ENCODE results near the gene RAB3C. TPM values are rescaled to one million over a fixed set of nuclear protein-coding genes. Genes with fewer than 3 reads are reported as not detected.

The RAB3C gene, protein sequence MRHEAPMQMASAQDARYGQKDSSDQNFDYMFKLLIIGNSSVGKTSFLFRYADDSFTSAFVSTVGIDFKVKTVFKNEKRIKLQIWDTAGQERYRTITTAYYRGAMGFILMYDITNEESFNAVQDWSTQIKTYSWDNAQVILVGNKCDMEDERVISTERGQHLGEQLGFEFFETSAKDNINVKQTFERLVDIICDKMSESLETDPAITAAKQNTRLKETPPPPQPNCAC
- total RNA-seq: 1 to 10 TPM in 2 of 4 donors, under 1 TPM in 2; 0.33 to 3.4 (median 1.4) TPM

DNA sequence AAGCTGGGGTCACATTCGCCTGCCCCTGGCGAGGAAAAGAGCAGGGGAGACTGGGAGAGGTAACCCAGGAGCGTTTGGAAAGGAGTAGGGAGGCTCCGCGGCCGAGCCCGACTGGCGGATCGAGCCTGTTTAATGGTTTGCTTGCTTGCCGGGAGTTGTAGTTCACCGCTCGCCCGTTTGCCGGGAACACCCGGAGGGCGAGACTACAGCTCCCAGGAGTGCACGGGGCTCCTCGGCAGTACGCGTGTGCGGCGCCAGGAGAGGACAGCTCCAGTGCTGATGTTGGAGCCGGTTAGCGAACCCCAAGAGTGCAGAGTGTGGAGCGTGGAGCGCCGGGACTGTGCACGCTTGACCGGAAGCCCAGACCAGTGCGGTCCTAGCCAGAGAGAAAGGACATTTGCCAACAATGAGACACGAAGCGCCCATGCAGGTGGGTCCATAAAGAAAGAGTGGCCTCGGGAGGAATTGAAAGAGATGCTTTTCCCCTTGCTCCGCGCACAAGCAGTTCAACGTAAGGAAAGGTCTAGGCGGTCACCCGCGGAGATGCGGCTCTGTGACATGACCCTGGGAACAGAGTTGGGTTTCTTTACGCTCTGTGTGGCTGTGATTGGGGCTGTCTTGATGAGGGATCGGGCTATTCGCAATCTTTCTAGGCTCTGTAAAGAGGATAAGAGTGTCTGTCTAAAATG lies at the start of gene RAB3C:
TSS of gene RAB3C (plus strand) at position 273 of the 689 bp plus-strand sequence. CDS start at position 407, 134 bp downstream.
- TF ChIP-seq CTCF (IDR thresholded peaks at IDR 0.05; ENCODE audit: low read depth): no peak

GRCh38 chr5:58542709-58543108 lies 40.2 kb upstream of the RAB3C start:
- no peak for TF ChIP-seq CTCF (IDR thresholded peaks at IDR 0.05; ENCODE audit: low read depth)

GRCh38 chr5:58543723-58544122 lies 39.2 kb upstream of the RAB3C start:
- TF ChIP-seq CTCF (IDR thresholded peaks at IDR 0.05; ENCODE audit: low read depth): no peak

DNA sequence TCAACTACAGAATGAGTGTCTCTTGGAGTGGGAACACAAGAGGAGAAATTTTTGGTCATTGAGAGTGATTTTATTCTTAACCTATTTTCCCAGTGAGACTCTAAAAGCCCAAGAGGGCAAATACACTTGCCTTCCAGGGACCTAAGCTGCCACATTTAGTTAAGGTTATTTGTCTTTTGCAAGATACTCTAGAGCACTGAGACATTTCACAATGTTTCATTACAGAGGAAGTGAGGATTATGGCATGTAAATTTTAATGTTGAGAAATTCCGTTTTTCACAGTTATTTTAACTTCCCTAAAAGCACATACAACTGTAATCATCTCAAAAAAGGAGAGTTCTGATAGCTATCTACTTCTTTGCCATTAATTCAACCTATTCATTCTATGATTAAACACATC lies 38.7 kb upstream of the RAB3C start:
- TF ChIP-seq CTCF (IDR thresholded peaks at IDR 0.05; ENCODE audit: low read depth): no peak

DNA sequence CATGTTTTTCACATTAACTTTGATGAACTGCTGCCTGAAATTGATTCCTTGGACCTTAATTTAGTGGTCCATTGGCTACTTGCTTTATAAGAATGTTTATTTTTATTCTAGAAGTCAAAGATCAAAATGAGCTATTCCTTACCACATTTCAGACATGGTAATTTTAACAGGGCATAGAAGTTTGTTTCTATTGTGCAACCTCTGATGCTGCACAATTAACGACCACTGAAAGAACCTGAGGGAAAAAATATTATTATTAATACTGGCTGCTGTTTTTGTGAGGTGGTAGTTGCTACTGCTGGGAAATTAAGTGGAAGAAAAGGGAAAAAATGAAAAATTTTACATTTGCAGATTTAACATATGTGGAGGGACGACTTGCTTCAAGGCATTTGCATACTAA lies 37.9 kb upstream of the RAB3C start:
- TF ChIP-seq CTCF (IDR thresholded peaks at IDR 0.05; ENCODE audit: low read depth): no peak

- no peak for TF ChIP-seq CTCF (IDR thresholded peaks at IDR 0.05; ENCODE audit: low read depth)
These were observed 37.0 kb upstream of the RAB3C start for GRCh38 chr5:58545912-58546311.

DNA sequence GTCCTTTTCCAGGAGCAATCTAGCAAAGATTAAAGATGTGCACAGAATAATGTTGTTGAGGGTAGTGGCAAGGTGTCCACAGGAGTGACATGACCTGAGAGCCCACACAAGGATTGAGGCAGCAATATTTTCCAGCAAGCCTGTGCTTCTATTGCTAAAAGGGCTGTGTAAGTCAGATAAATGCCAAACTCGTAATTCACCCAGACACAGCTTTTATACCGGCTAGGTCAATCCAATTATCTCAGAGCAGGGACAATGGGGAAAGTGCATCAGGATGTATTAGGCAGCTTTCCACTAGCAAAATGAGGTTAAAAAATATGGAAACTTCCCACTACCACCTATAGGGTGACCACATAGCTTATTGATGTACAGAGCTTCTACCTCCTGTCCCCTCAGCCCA lies 34.8 kb upstream of the RAB3C start:
- no peak for TF ChIP-seq CTCF (IDR thresholded peaks at IDR 0.05; ENCODE audit: low read depth)
